Lower lobe of right lung (tissue), 2 donors: ENCODE measurements around the gene UBAC2. TPM values are rescaled to one million over a fixed set of nuclear protein-coding genes. Genes with fewer than 3 reads are reported as not detected.

Source experiments
- ATAC-seq, 2 donors: fragments of 200-7000 bp; cut with Tn5 transposase; one replicate each; pipeline ENCODE4 v1.9.1; 2020 to 2022; ENCODE audit warnings: mild to moderate bottlenecking in 2 of 2, moderate library complexity in 2 of 2
- DNase-seq: peaks from one replicate; pipeline ENCODE4 v3.0.0-alpha.2; 2020
- H3K27ac ChIP-seq: fragments of 200-600 bp; one replicate; pipeline ENCODE4 v1.8.0; 2022
- H3K27me3 ChIP-seq: fragments of 200-600 bp; one replicate; pipeline ENCODE4 v1.8.0; 2022; ENCODE audit warnings: low read depth
- H3K36me3 ChIP-seq: fragments of 200-600 bp; one replicate; pipeline ENCODE4 v1.8.0; 2022; ENCODE audit warnings: mild to moderate bottlenecking
- H3K4me1 ChIP-seq: fragments of 200-600 bp; one replicate; pipeline ENCODE4 v1.8.0; 2022
- H3K4me3 ChIP-seq: fragments of 200-600 bp; one replicate; pipeline ENCODE4 v1.8.0; 2022; ENCODE audit warnings: mild to moderate bottlenecking
- H3K9me3 ChIP-seq: fragments of 200-600 bp; one replicate; pipeline ENCODE4 v1.8.0; 2022
- CTCF ChIP-seq: fragments of 200-600 bp; IDR thresholded peaks from one replicate; pipeline ENCODE4 v1.8.0; 2022; ENCODE audit warnings: antibody characterized with exemption, mild to moderate bottlenecking
- intact Hi-C: fragments of 100-400 bp; cut with DNase I; formaldehyde crosslinking; loops from one replicate; pipeline ENCODE4 v1.11.0; 2022
- total RNA-seq: library from RNA; stranded (reverse); fragmentation: NEBNext Ultra II Directional; extraction: Animal tissue kit (Norgen Biotek cat#: 25700); gene quantifications from one replicate; pipeline ENCODE4 v1.2.1, GENCODE V29; 2021
- donor health status: DM: no; HTN: yes; CAD: no; lungs with severe emphysema.

The UBAC2 gene
- total RNA-seq, 1 donor from 2014 or later = 44.5 TPM

- Histone ChIP-seq H3K4me3 (no peak overlapping the region), H3K27me3 (no peaks in the 10 kb centered on the region), H3K9me3 (no peaks in the 10 kb centered on the region), H3K4me1 (peaks cover 14% of the 10 kb centered on the region), H3K36me3 (no peaks in the 10 kb centered on the region), H3K27ac (no peak overlapping the region)
- peak; percentile 24 to 37 for ATAC-seq
- intact Hi-C loops = no loop called here
- no peak for DNase-seq
- TF ChIP-seq CTCF = no peak
Measured at GRCh38 chr13:99425485-99426341, 225.1 kb downstream of the UBAC2 start.

DNA sequence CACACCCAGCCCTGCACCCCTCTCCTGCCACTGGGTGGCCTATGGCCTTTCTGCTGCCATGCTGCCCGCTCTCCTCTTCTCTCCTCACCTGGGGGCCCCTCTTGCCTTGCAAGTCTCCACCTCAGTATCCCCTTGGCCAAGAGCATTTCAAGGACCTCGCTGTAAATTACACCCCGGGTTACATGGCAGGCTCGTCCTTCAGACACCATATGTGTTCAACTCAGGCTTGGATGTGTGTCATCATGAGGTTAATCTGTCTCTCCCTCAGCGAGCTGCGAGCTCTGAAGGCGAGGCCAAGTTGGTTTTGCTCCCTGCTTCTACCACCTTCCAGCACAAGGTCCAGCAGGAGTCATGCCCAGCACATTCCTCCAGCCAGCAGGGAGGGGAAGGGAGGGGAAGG, 225.8 kb downstream of the UBAC2 start:
- no peak for TF ChIP-seq CTCF
- H3K27me3 ChIP-seq = no peaks in the 10 kb centered on the region
- no peaks in the 10 kb centered on the region for H3K36me3 ChIP-seq
- no peak overlapping the region for H3K27ac ChIP-seq
- DNase-seq (no peak), ATAC-seq (no peak)
- no peak overlapping the region for H3K4me3 ChIP-seq
- H3K4me1 ChIP-seq = peaks cover 14% of the 10 kb centered on the region
- intact Hi-C loops = no loop called here
- H3K9me3 ChIP-seq = no peaks in the 10 kb centered on the region

- DNase-seq (no peak), ATAC-seq (no peak)
- Histone ChIP-seq H3K36me3 (no peaks in the 10 kb centered on the region), H3K27ac (no peak overlapping the region), H3K4me3 (no peak overlapping the region), H3K4me1 (peaks cover 33% of the 10 kb centered on the region), H3K27me3 (no peaks in the 10 kb centered on the region), H3K9me3 (no peaks in the 10 kb centered on the region)
- no peak for TF ChIP-seq CTCF
- intact Hi-C loops = no loop called here
Measured at GRCh38 chr13:99429670-99430069, 229.0 kb downstream of the UBAC2 start.

DNA sequence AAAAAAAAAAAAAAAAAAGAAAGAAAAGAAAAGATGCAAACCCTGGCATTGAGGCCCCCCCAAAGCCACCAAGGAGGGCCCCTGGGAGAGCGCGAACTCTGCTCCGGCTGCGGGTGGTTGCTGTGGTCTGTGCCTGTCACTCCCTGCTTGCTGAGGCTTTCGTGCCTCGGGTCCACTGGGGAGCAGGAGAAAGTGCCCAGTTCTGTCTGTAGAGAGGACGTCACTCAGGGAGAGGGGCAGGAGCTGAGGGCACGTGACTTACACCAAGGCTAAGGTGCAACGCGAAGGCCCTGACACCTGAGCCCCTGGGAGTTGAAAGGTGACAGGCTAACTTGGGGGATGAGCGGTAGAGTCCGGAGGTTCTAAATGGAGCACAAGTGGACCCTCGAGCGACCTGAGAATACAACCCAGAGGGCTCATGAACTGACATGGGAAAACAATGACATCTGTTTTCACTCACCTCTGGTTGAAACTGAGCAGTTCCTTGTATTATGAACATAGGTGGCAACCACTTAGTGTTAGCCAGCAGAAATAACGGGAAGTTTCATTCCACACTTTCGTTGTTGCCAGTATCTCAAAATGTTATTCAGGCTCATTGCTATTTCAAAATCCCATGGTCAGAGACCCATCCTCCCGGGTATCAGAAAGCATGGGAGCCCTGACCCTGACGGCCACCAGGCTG, 231.4 kb downstream of the UBAC2 start:
- H3K36me3 ChIP-seq = no peaks in the 10 kb centered on the region
- DNase-seq = no peak
- intact Hi-C loops = no loop called here
- H3K27me3 ChIP-seq = no peaks in the 10 kb centered on the region
- peak overlapping the region; percentile 32 for H3K27ac ChIP-seq
- peaks cover 23% of the 10 kb centered on the region for H3K4me1 ChIP-seq
- no peaks in the 10 kb centered on the region for H3K9me3 ChIP-seq
- peak overlapping the region; percentile 31 for H3K4me3 ChIP-seq
- TF ChIP-seq CTCF = no peak
- no peak for ATAC-seq

GRCh38 chr13:99432609-99433542, 232.2 kb downstream of the UBAC2 start:
- DNase-seq (peak; percentile 75), ATAC-seq (peak; percentile 58 to 60)
- Histone ChIP-seq H3K27ac (peak overlapping the region; percentile 32), H3K4me1 (peaks cover 27% of the 10 kb centered on the region), H3K27me3 (no peaks in the 10 kb centered on the region), H3K4me3 (peak overlapping the region; percentile 31), H3K9me3 (no peaks in the 10 kb centered on the region), H3K36me3 (no peaks in the 10 kb centered on the region)
- intact Hi-C loops = no loop called here
- no peak for TF ChIP-seq CTCF
